HTR-8/SVneo (cell line): Measurements from ENCODE around the gene GIMAP5.
A peak's percentile ranks its signal among the peaks of the same experiment; 100 is the strongest.
"Not testable (repeated sequence)": the region's sequence is repeated elsewhere in the genome, so short reads cannot be mapped to it uniquely, and the experiment has no call there.

Source experiments
- DNase-seq: peaks from one replicate; pipeline ENCODE4 v3.0.0; 2011; ENCODE audit warnings: low spot score, mixed read lengths; ENCODE audit not compliant: insufficient read length
- FAIRE-seq: peaks from 2 replicates; lab custom pipeline; 2011; peaks lifted over from hg19 to GRCh38; lab: Jason Lieb, UNC

Gene GIMAP5

DNA sequence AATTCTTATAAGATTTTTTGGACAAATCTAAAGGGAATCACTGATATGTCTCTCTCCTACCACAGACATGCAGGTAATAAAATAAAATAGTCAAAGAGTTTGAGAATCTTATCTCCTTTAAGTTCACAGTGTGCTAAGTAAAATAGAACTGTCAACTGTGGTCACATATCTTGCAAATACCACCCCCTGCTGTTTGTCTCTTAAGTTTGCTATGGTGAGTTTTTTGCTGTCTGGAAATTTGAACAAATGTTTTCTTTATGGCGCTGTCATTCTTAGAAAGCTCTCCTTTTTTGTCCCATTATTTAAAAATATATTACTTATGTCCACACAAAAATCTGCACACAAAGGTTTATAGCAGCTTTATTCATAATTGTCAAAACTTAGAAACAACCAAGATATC is 19.6 kb downstream of the GIMAP5 start:
- FAIRE-seq (no peak), DNase-seq (no peak)

DNA sequence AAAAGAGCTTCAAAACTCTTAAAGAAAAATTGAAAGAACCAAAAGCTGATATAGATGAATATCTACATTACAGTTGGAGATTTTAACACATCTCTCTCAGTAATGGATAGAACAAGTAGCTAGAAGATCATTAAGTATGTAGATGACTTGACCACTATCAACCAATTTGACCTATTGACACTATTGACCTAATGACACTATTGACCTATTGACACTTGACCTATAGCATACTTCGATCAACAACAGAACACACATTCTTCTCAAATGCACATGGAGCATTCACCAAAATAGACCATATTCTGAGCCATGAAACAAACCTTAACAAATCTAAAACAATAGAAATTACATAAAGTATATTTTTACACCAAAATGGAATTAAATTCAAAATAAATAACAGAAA is 22.3 kb downstream of the GIMAP5 start:
- DNase-seq = no peak
- FAIRE-seq = no peak

- FAIRE-seq (no peak), DNase-seq (no peak)
Observed at GRCh38 chr7:150766334-150766709, 29.1 kb downstream of the GIMAP5 start.

DNA sequence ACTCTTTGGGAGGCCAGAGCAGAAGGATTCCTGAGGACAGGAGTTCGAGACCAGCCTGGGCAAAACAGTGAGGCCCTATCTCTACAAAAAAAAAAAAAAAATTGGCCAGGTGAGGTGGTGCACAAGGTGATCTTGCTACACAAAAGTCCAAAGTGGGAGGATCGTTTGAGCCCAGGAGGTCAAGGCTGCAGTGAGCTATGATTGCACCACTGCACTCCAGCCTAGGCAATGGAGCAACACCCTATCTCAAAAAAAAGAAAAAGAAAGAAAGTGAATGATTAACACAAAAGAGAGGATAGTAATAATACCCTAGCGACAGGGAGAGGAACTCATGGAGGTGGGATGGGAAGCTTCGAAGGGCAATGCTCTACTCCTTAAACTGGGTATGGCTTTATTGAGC is 32.5 kb downstream of the GIMAP5 start:
- FAIRE-seq (no peak), DNase-seq (no peak)

DNA sequence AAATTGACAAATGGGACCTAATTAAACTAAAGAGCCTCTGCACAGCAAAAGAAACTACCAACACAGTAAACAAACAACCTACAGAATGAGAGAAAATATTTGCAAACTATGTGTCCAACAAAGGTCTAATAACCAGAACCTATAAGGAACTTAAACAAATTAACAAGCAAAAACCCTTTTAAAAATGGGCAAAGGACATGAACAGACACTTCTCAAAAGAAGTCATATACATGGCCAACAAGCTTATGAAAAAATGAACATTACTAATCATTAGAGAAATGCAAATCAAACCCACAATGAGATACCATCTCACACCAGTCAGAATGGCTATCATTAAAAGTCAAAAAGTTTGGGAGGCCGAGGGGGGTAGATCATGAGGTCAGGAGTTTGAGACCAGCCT is 36.9 kb downstream of the GIMAP5 start:
- DNase-seq, FAIRE-seq: not testable (repeated sequence)

- FAIRE-seq (no peak), DNase-seq (no peak)
Observed at GRCh38 chr7:150778014-150778737, 41.0 kb downstream of the GIMAP5 start.

DNA sequence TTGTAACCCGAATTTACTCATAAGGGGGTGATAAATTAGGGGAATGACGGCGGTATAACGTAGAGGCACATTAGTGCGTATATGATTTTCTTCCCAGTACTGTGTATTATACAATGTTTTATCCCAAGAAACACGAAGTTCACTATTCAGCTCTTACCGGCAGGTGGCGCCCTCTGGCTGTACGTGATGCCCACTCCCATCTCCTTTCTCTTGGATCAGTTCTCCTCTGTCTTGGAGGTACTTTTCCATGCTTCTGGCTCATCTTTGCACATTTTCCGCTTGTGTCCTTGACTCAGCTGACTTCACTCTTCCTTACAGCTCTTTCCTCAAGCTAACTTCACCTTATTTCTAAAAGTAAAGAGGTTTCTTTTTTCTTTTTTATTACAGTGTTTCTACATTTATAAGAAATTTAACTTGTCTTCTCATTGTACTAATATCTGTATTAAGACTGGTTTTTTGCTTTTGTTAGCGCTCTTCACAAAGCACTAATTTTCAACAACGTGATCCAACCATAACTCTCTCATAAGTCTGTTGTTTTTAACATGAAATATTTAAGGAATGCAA is 41.6 kb downstream of the GIMAP5 start:
- FAIRE-seq = no peak
- DNase-seq = peak; percentile 58

DNA sequence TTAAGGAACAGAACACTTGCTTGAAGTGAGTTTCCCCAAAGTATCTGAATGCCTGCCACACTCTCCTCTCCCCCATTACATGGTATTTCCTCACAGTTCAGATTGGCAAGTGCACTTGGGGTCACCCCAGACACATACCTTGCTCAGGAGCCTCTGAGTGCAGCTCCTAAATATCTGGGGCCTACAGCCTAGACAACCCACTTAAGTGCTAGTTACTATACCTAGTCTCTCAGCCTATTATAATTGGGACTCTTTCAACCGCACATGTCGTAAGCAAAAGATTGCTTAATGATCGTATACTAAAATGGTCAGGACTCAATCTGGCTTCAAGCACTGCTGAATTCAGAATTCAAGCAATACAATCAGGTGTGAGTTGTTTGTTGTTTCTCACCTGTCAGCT is 43.1 kb downstream of the GIMAP5 start:
- FAIRE-seq (no peak), DNase-seq (no peak)

- DNase-seq (no peak), FAIRE-seq (no peak)
Observed at GRCh38 chr7:150781103-150781502, 43.9 kb downstream of the GIMAP5 start.

- FAIRE-seq = no peak
- DNase-seq = no peak
Observed at GRCh38 chr7:150781961-150782360, 44.7 kb downstream of the GIMAP5 start.

- no peak for DNase-seq
- no peak for FAIRE-seq
Observed at GRCh38 chr7:150784120-150784736, 47.0 kb downstream of the GIMAP5 start.

DNA sequence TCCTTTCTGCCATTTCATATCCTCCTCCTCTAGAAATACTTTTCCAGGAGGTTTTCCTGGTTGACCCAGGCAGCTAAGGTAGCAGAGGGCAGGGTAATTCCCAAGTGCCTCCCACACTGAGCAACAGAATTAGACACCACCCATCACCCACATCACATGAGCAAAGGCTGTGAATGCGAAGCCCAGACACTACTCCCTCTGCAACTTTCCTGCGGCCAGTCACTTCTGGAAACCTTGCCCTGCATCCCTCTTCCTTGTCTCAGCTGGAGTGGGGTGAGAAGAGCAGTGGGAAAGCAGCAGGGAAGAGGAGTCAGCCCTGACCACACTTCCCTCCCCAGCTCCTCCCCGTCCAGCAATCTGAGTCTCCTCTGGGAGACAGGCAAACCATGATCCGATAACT is 47.7 kb downstream of the GIMAP5 start:
- FAIRE-seq = no peak
- DNase-seq = no peak

DNA sequence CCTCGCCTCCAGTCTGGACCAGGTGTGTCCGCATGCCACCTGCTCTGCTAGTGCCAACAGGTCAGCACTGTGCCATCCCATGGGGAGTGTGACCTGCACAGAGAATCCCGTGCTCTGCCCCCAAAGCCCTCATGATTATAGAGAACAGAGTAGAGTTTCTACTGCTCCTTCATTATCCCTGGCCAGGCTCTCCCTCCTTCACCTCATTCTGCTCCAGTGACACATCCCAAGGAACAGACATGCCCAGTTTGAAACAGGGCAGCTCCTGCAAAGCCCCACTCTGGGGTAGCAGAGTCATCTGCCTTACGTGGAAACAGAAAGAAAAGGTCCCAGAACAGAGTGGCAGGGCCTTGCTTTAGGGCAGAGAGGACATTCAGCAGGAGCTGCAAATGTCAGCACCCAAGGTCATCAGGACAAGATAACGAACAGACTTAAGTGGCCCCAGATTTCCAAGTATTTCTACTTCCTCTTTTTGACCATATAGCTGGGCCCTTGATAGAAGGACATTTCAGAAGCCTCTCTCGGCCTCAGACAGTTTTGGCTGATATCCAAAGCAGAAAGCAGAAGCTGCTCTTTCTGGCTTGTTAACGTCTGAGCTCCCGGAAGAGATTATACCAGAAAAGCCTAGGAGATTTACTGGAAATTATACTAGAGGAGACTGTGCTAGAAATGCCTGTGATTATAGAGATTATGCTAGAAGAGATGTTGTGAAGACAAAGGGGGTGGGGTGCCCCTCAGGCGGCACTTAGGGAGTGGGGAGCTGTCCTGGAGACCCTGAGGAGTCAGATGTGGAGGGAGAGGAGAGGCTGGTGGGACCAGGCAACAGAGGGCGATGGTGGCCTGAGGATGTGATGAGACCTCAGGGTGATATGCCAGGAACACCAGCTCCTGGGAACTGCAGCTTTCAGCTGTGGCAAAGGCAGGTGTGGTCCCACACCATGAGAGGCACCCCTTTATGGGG is 50.4 kb downstream of the GIMAP5 start:
- no peak for DNase-seq
- no peak for FAIRE-seq

DNA sequence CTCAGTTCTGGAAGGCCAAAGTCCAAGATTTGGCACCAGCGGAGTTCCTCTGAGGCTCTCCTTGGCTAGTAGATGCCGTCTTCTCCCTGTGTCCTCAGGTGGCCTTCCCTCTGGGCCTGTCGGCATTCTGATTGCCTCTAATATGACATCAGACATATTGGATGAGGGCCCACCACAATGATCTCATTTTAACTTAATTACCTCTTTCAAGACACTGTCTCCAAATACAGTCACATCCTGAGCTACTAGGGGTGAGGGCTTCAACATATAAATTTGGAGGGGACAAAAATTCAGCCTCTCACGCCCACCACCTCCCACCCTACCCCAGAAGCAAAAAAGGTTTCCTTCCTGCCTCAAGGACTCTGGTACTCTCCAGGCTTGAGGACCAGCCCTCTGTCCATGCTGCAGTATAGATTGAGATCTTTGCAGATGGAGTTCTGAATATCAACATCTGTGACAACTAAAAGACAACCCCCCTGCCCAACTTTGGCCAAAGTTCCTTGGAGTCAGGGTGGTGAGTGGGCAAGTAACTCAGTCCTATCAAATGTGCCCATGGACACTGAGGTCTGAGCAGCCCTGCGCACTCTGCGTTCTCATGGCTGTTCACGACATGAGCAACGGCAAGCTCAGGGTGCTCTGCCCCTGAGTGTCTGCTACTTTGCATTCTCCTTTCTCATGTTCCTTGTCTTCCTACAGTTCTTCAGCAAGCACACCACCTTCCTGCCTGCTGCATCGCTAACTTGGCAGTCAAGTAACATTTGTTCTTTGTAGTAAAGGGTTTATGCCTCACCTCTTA is 51.5 kb downstream of the GIMAP5 start:
- no peak for FAIRE-seq

DNA sequence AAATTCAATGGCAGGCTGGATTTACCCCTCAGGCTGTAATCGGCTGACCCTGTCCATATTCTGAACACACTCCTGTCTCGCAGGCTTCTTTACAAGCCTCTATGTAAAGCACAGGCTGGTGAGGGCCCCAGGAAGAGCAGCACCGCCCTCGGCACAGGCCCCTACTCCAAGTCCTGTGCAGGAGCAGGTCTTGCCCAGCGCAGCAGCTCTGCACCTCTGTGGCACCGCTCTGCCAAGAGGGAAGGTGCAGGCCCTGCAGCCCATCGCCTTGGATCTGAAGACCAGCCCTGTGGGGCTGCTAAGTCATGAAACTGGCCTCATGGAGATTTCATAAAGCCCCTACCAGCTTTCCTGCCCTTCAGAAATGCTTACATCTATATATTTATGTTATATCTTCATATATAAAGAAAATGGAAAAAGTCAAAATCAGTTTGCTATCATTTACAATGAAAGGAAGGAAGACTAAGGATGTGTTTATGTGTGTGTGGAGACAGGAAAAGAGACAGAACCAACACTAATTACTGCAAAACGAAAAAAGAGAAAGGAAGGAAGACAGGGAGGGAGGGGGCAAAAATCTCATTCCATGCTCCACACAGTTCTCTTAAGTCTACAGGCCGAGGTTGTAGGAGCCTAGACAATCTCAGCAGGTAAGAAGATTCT is 53.3 kb downstream of the GIMAP5 start:
- no peak for DNase-seq

More for the DNA sequence above, 51.5 kb downstream of the GIMAP5 start:
- DNase-seq = no peak

DNA sequence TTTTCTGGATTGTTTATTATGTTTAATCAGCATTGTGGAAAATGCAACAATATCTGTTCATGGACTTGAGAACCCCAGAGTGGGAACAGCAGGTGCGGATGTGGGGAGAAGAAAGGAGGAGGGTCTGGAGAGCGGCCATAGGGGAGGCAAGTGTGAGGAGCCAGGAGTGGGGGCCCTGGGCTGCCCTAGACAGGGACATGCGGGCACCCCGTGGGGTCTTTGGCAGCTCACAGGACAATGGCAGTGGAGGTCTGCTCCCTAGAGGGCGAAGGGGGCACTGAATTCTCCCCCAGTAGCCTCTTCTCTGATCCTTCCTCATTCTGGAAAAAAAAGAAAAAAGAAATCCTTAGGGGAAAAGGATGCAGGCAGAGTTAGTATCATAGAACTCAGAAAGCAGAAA is 54.1 kb downstream of the GIMAP5 start:
- FAIRE-seq (no peak), DNase-seq (no peak)

More for the DNA sequence above, 53.3 kb downstream of the GIMAP5 start:
- FAIRE-seq = no peak

DNA sequence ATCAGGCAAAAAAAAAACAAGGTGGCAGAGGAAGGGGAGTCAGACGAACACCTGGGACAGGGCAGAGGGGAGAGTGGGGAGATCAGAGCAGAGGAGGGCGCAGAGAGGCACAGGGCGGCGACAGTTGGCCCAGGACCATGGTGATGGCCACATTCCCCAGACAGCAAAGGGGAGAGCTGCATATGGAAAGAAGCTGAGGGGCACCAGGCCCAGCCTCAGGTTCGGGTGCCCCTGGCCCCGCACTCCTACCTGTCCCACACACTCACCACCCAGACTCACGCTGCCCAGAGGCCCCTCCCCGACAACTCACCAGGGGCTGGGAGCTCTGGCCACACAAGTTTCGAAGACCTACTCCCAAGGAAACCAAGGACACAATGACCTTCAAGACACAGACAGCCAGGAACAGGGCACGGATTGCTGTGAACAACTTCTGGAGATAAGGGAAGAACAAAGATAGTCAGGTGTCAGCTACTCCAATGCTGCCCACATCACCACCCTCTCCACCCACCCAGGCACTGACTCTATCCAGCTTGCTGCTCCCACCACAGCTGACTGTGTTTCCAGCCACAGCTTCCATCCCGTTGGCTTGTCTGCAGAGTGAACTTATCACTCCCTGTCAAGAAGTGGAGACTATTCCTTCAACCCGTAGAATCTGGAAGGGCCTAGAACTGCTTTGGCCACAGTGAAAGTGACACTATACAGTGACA is 54.7 kb downstream of the GIMAP5 start:
- DNase-seq (no peak), FAIRE-seq (no peak)
